Duodenal mucosa (tissue), 2 donors: ENCODE measurements around the gene MIDN.
"Not testable (repeated sequence)": the region's sequence is repeated elsewhere in the genome, so short reads cannot be mapped to it uniquely, and the experiment has no call there.

Experiments
- H3K27ac ChIP-seq: one replicate; pipeline ENCODE4 v1.7.0; 2013; ENCODE audit warnings: low read depth, low read length
- H3K27me3 ChIP-seq, 2 donors: one replicate each; pipeline ENCODE4 v1.7.0; 2013; ENCODE audit warnings: low read length in 2 of 2, control low read depth in 1 of 2; ENCODE audit not compliant: insufficient read depth in 2 of 2, control insufficient read depth in 1 of 2
- H3K36me3 ChIP-seq, 2 donors: one replicate each; pipeline ENCODE4 v1.7.0; 2013; ENCODE audit warnings: low read length in 2 of 2, control low read depth in 1 of 2; ENCODE audit not compliant: insufficient read depth in 2 of 2, control insufficient read depth in 1 of 2
- H3K4me1 ChIP-seq, 2 donors: one replicate each; pipeline ENCODE4 v1.7.0; 2013; ENCODE audit warnings: low read length in 2 of 2, control low read depth in 1 of 2; ENCODE audit not compliant: insufficient read depth in 2 of 2, control insufficient read depth in 1 of 2
- H3K4me3 ChIP-seq, 2 donors: one replicate each; pipeline ENCODE4 v1.7.0; 2013; ENCODE audit warnings: low read length in 2 of 2, low read depth in 1 of 2
- H3K9ac ChIP-seq, 2 donors: one replicate each; pipeline ENCODE4 v1.7.0; 2013; ENCODE audit warnings: low read length in 2 of 2, low read depth in 1 of 2
- H3K9me3 ChIP-seq, 2 donors: one replicate each; pipeline ENCODE4 v1.7.0; 2013; ENCODE audit warnings: low read length in 2 of 2, control low read depth in 1 of 2; ENCODE audit not compliant: control insufficient read depth in 1 of 2

MIDN gene

DNA sequence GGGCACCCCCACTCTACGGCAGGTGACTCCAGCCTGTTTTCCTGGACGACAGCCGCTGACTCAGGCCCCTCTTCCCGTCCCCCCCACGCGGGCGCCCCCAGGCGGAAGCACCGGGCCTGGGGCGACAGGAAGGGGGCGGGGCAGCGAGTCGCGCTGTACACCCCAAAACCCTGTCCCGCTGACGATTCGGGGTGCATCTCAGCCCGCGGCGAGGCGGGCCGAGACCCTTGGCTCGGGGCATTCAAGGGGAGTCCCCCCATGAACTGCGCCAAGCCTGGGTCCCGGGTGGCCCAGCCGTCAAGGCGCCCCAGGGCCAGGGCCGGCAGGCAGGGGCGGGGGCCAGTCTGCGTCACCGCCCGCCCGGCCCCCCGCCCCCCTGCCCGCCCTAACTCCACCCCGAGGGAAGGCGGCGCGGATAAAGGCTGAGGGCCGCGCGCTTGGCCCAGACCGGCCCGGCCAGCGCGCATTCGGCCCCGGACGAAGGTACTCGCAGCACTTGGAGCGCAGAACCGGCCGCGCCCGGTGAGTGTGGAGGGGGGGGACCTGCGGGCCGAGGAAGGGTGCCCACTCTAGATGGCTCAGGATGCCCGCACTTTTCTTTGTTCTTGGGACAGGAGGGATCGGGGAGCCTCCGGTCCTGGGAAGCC, at the start of gene MIDN:
Gene MIDN (plus strand): TSS at position 445 of the 647 bp plus-strand sequence. CDS start 1,714 bp downstream, outside the sequence.
- Histone ChIP-seq H3K9ac (peak within 1 kb of the TSS; percentile 78 to 84), H3K4me1 (peaks cover 37 to 43% of the 10 kb centered on the region in 2 donors), H3K4me3 (peak within 1 kb of the TSS; percentile 72 to 74)

DNA sequence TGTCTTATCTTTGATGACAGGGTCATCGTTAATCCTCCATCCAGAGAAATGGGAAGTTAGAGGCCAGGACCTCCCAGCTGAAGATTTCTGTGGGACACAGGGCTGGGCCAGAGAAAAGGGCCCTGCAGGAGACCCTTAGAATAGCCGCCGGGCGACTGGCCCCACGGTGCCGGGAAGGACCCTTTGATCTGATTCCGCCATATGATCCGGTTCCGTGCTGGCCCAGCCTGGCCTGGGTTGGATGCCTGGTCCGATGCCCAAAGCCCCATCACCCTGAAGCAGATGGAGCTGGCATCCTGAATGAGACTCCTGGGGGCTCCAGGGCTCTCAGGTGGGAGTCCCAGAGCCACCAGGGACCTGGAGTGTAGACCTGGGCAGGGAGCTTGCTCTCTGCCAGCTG, 48.9 kb upstream of the MIDN start:
- Histone ChIP-seq H3K9me3 (no peaks in the 10 kb centered on the region), H3K27me3 (no peaks in the 10 kb centered on the region), H3K4me1 (peaks cover 14% of the 10 kb centered on the region in 2 donors), H3K27ac (no peak overlapping the region), H3K4me3 (no peak overlapping the region), H3K36me3 (no peaks in the 10 kb centered on the region), H3K9ac (no peak overlapping the region)

More for the DNA sequence above, at the start of gene MIDN:
- Histone ChIP-seq H3K9me3 (no peaks in the 10 kb centered on the region), H3K27me3 (no peaks in the 10 kb centered on the region), H3K36me3 (peaks cover 0 to 4% of the 10 kb centered on the region in 2 donors), H3K27ac (peak within 1 kb of the TSS; percentile 100)

DNA sequence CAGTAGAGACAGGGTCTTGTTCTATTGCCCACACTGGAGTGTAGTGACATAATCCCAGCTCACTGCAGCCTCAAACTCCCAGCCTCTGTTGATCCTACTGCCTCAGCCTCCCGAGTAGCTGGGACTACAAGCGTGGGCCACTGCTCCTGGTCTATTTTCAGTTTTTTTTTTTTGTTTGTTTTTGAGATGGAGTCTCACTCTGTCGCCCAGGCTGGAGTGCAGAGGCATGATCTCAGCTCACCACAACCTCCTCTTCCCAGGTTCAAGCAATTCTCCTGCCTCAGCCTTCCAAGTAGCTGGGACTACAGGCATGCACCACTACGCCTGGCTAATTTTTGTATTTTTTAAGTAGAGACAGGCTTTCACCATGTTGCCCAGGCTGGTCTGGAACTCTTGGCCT, 47.8 kb upstream of the MIDN start:
- H3K9ac ChIP-seq, H3K36me3 ChIP-seq, H3K27me3 ChIP-seq: not testable (repeated sequence)

GRCh38 chr19:1205114-1206099, 43.0 kb upstream of the MIDN start, which contains the start of gene STK11:
STK11 (plus strand) TSS chr19:1205778; CDS start chr19:1206914, 1,136 bp downstream.
- Histone ChIP-seq H3K27me3 (no peaks in the 10 kb centered on the region), H3K9ac (peak within 1 kb of the TSS; percentile 81), H3K9me3 (no peaks in the 10 kb centered on the region), H3K4me3 (peak within 1 kb of the TSS; percentile 78 to 84), H3K27ac (peak within 1 kb of the TSS; percentile 70), H3K36me3 (peaks cover 0 to 5% of the 10 kb centered on the region in 2 donors), H3K4me1 (peaks cover 30 to 36% of the 10 kb centered on the region in 2 donors)

More for the DNA sequence above, 47.8 kb upstream of the MIDN start:
- H3K9me3 ChIP-seq, H3K27ac ChIP-seq, H3K4me3 ChIP-seq: not testable (repeated sequence)
- H3K4me1 ChIP-seq, result peaks cover 20 to 21% of the 10 kb centered on the region in 2 donors

GRCh38 chr19:1206150-1206863, 42.1 kb upstream of the MIDN start:
- peaks cover 30 to 36% of the 10 kb centered on the region in 2 donors for H3K4me1 ChIP-seq
- H3K27ac ChIP-seq, result peak overlapping the region; percentile 32

DNA sequence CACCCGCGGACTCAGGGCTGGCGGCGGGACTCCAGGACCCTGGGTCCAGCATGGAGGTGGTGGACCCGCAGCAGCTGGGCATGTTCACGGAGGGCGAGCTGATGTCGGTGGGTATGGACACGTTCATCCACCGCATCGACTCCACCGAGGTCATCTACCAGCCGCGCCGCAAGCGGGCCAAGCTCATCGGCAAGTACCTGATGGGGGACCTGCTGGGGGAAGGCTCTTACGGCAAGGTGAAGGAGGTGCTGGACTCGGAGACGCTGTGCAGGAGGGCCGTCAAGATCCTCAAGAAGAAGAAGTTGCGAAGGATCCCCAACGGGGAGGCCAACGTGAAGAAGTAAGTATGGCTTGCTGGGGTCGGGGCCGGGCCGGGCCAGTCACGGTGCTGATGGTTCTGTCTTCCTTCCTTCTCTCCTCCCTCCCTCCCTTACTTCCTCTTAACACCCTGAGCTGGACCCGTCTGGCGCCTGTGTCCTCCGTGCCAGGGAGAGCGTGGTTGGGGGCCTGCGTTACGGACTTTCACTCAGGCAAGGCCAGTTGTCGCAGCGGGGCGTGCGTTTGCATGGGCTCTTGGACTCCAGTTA, 41.4 kb upstream of the MIDN start:
- peak overlapping the region; percentile 81 for H3K9ac ChIP-seq
- peaks cover 30 to 39% of the 10 kb centered on the region in 2 donors for H3K4me1 ChIP-seq
- peaks cover 2 to 9% of the 10 kb centered on the region in 2 donors for H3K36me3 ChIP-seq
- H3K9me3 ChIP-seq, result no peaks in the 10 kb centered on the region
- peak overlapping the region; percentile 88 for H3K27ac ChIP-seq
- H3K4me3 ChIP-seq, result peak overlapping the region; percentile 75 to 84
- H3K27me3 ChIP-seq, result no peaks in the 10 kb centered on the region

More at GRCh38 chr19:1206150-1206863, 42.1 kb upstream of the MIDN start:
- peaks cover 0 to 8% of the 10 kb centered on the region in 2 donors for H3K36me3 ChIP-seq
- no peaks in the 10 kb centered on the region for H3K27me3 ChIP-seq
- H3K9me3 ChIP-seq, result no peaks in the 10 kb centered on the region
- peak overlapping the region; percentile 75 to 84 for H3K4me3 ChIP-seq
- H3K9ac ChIP-seq, result peak overlapping the region; percentile 81

DNA sequence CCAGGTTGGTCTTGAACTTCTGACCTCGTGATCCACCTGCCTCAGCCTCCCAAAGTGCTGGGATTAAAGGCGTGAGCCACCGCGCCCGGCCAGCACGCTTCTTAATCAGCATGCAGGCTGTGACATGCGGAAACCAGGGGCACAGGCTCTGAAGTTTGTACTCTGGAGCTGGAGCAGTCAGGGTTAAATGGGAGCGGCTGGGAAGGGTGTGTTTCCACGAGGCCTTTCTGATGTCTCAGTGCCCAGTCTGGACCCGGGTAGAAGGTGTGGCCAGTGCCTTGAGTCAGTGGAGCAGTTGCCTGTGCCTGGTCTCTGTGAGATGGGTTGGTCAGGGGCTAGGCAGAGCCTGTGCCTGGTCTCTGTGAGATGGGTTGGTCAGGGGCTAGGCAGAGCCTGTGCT, 39.6 kb upstream of the MIDN start:
- not testable (repeated sequence) for H3K9ac ChIP-seq, H3K9me3 ChIP-seq, H3K4me3 ChIP-seq, H3K27me3 ChIP-seq, H3K27ac ChIP-seq
- Histone ChIP-seq H3K4me1 (peaks cover 30 to 39% of the 10 kb centered on the region in 2 donors), H3K36me3 (peaks cover 2 to 14% of the 10 kb centered on the region in 2 donors)

- H3K9me3 ChIP-seq, result no peaks in the 10 kb centered on the region
- H3K27me3 ChIP-seq, result no peaks in the 10 kb centered on the region
- H3K9ac ChIP-seq, result no peak overlapping the region
- no peak overlapping the region for H3K4me3 ChIP-seq
- no peak overlapping the region for H3K27ac ChIP-seq
- H3K4me1 ChIP-seq, result peaks cover 31 to 37% of the 10 kb centered on the region in 2 donors
- H3K36me3 ChIP-seq, result peaks cover 2 to 14% of the 10 kb centered on the region in 2 donors
These were observed 38.2 kb upstream of the MIDN start for GRCh38 chr19:1210227-1210538.

- no peak overlapping the region for H3K9ac ChIP-seq
- H3K4me1 ChIP-seq, result peaks cover 35 to 36% of the 10 kb centered on the region in 2 donors
- peaks cover 2 to 17% of the 10 kb centered on the region in 2 donors for H3K36me3 ChIP-seq
- H3K9me3 ChIP-seq, result no peaks in the 10 kb centered on the region
- no peak overlapping the region for H3K4me3 ChIP-seq
- H3K27me3 ChIP-seq, result no peaks in the 10 kb centered on the region
- H3K27ac ChIP-seq, result no peak overlapping the region
These were observed 36.7 kb upstream of the MIDN start for GRCh38 chr19:1211494-1212234.
